Medulla oblongata (tissue), 1 donor: Measurements from ENCODE around the gene ERGIC1.
"Not testable (repeated sequence)": the region's sequence is repeated elsewhere in the genome, so short reads cannot be mapped to it uniquely, and the experiment has no call there.

Experiments
- DNase-seq: peaks from one replicate; pipeline ENCODE4 v3.0.0-alpha.2; 2015; ENCODE audit errors: extremely low spot score

ERGIC1 gene

DNA sequence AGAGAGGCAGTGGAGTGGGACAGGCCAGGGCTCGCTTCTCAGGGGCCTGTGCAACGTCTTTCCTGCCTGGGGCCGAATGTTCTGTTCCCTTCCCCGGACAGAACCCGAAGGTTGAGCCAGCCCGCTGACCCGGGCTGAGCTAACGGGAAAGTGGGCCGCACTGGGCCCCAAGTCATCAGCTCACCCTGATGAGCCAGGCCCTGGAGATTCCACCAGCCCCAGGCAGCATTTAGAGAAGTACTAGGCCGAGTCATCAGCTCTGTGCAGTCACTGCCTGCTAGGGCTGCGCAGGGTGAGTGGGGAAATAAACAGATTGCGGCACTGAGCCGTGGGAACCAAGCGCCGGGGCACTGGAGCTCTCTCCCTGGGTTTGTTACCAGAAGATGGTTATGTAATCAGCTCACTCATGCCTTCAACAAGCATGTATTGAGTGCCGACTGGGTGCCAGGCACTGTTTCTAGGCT lies 33.9 kb upstream of the ERGIC1 start:
- peak; percentile 75 for DNase-seq

DNA sequence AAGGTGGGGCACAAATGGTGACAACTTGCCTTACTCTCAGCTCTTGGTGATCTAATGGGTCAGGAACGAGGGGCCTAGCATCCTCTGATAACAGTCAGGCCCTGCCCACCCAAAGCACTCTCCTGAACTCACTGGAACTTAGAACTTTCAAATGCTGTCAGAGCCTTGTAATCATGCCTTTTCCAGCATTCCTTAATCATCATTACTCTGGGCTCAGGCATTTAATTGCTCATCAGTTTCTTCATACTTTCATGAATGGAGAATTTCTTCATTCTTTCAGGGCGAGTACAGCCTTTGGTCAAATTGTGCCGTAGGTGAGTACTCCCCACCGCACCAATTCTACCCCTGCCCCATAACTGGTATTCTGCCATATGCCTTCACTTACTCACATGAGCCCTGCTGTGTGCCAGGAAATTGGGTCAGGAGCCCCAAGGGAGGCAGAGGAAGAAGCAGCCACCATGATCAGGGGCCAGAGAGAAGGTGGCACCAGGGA lies 32.8 kb upstream of the ERGIC1 start:
- no peak for DNase-seq

DNA sequence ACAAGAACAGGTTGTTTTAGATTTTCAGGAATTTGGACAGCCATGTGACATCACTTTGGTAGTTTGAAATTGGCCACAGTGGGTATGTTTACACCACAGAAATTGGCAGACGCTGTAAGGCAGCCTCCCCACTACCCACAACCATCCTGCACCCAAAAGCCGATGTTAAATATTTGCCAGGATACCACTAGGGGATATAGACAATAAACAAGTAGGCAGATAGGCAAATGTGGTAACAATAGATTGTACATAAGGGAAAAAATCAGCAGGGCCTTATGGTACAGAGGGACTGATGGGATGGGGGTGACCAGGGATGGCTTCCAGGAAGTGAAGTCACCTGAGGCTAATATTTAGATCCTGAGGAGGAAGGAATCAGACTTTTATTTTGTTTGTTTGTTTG lies 31.9 kb upstream of the ERGIC1 start:
- no peak for DNase-seq

DNA sequence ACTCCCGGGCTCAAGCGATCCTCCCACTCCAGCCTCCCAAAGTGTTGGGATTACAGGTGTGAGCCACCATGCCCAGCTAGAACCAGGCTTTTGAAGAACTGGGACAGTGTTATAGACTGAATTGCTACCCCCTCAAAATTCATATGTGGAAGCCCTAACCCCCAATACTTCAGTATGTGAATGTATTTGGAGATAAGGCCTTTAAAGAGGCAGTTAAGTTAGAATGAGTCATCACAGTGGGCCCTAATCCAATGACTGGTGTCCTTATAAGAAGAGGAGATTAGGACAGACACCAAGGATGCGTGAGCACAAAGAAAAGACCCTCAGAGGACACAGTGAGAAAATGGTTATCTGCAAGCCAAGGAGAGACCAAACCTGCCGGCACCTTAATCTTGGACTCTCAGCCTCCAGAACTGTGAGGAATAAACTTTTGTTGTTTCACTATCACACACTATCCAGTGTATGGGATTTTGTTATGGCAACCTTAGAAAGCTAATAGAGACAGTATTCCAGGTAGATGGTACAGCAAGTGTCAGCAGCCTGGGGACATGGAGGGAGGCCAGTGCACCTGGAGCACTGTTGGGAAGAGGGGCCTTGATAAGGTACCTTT lies 31.4 kb upstream of the ERGIC1 start:
- DNase-seq: no peak

DNA sequence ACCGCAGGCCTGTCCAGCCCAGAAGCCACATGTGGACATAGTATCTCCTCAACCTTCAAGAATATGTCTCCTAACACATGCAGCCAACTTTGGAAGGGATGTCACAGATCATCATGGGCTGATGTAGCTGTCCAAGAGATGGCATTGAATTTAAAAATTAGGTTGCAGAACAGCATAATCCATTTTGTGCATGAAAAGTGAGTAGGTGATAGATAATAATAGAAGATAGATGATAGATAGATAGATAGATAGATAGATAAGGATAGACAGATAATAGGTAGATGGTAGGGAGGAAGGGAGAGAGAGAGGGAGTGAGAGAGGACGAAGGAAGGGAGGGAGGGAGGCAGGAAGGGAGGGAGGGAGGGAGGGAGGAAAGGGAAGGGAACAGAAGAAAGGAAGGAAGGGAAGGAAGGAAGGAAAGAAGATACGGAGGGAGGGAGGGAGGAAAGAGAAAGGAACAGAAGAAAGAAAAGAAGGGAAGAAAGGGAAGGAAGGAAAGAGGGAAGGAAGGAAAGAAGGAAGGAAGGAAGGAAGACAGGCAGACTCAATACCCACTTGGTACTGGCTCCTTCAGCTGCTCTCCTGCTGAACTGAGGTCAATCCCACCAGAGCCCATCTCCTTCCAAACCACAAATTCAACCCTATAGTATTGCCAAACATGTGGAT lies 28.9 kb upstream of the ERGIC1 start:
- DNase-seq: no peak

DNA sequence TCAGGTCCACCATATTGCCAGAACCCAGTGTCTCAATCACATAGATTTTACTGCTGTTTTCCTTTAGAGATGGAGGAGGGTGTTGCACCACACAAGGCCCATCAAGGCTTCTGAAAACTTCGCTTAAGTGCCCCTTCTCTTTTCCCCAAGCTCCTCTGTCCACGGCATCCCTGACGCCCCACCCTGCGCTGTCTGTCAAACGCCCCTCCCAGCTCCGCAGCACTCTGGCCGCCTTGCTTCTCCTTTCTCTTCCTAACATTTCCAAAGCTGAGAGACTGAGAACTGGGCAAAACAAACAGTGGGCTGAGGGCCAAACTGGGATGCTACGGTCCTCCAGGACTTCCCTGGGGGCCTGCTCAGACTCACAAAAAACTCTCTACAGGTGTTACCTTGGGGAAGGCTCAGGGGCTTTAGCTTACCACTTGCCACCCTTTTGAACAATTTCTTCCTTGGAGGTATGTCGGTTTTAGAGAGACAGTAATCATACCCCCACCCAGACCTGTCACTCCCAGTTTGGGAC lies 28.3 kb upstream of the ERGIC1 start:
- DNase-seq: no peak

DNA sequence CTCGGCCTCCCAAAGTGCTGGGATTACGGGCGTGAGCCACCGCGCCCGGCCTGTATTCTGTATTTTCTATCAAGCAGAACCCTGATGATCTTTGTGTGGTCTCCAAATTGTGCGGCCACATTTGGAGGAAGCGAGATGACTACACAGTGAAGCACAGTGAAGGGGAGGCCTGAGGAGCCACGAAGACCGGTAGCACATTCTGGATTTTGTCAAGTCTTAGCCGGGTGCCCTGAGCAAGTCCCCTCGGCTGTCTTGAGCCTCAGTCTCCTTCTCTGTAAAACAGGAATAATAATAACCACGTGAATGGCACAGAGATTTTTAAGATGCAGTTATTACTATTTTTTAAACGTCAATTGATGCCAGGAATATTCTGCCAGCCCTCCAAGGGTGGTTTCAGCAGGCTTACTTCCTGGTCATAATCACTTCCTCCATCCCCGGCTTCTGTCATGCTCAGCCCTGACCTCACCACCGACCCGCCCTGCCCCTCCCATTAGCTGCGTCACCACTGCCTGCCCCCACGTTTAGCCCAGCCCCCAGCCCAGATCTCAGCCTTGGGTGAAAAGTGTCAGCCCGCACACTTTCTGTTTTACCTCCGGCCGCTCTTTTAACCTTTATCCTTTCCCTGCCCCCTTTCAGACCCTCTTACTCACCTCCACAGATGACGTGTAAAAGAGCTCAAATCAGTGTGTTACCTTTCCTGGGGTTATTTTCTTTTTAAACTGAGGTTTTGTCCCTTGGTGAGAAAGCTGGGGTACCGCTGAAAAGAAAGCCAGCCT lies 27.0 kb upstream of the ERGIC1 start:
- DNase-seq: peak; percentile 78

DNA sequence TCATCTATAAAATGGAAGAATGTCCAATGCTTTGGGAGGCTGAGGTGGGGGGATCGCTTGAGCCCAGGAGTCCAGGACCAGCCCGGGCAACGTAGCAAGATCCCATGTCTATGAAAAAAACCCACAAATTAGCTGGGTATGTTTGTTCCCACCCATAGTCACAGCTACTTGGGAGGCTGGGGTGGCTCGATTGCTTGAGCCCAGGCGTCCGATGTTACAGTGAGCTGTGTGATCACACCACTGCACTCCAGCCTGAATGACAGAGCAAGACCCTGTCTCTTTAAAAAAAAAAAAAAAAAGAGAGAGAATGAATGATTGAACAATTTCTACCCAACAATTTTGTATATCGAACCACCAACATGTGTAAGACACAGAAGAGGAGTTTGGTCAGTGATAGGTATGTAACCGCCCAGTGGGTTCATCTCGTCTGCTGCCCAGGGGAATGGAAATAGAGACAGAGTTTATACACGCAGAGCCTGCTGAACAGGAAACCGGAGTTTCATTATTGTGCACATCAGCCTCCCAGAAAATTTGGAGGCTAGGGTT lies 26.2 kb upstream of the ERGIC1 start:
- DNase-seq: no peak

DNA sequence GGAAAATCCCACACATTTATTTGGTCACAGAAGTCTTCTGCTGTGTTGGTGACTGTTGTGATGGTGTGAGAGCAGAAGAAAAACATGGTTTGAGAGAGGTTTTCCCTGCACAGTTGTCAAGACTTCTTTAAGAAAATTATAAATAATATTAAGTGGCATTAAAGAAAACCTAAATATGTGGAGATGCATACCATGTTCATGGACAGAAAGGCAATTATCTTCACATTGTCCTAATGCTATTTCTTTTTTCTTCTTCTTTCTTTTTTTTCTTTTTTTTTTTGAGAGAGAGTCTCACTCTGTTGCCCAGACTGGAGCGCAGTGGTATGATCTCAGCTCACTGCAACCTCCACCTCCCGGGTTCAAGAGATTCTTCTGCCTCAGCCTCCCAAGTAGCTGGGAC lies 24.3 kb upstream of the ERGIC1 start:
- DNase-seq: no peak

DNA sequence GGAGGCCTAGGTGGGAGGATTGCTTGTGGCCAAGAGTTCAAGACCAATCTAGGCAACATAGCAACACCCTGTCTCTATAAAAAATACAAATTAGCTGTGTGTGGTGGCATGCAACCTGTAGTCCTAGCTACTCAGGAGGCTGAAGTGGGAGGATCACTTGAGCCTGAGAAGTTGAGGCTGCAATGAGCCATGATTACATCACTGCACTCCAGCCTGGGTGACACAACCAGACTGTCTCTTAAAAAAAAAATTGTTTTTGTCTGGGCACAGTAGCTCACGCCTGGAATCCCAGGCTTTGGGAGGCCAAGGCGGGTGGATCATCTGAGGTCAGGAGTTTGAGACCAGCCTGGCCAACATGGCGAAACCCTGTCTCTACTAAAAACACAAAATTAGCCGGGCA lies 23.1 kb upstream of the ERGIC1 start:
- not testable (repeated sequence) for DNase-seq

DNA sequence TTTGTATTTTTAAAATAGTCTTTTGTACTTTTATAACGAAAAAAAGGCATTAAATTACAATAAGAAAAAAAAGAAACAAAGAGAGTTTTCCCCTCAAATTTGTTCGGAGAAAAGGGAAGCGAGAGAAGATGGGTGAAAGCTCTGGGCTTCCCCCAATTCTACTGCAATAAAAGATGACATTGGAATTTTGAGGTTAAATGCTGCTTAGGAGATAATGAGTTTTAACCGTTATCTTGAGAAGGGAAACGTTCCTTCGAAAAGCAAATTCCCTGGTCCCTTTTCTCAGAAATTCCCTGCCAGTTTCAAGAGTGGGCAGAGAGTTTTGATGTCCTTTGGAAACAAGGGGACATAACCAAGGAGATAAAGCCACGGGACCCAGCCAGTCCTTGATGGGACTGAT lies 18.4 kb upstream of the ERGIC1 start:
- DNase-seq: no peak

DNA sequence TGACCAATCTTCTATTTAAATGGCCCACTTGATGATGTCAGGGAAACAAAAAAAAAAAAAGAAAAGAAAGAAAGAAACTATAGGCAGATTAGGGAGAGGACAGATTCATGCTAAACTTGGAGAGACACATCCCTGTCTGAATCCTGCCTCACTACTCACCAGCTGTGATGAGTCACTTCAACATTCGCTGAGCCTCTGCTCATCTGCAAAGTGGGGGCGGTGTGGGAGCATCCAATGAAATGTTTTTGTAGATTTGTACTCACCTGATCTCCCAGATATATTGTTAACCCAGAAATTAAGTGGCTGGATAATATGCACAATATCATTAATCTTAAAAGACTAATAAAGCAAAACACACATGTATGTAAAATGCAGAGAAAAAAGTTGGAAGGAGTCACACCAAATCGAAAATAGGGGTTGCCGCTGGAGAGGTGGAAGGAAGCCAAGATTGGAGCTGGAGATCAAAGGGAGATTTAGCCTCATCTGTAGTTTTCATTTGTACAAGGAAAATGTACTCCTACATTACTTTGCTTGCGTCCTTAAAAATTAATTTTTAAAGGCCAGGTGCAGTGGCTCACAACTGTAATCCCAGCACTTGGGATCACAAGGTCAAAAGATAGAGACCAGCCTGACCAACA lies 17.0 kb upstream of the ERGIC1 start:
- DNase-seq: no peak

DNA sequence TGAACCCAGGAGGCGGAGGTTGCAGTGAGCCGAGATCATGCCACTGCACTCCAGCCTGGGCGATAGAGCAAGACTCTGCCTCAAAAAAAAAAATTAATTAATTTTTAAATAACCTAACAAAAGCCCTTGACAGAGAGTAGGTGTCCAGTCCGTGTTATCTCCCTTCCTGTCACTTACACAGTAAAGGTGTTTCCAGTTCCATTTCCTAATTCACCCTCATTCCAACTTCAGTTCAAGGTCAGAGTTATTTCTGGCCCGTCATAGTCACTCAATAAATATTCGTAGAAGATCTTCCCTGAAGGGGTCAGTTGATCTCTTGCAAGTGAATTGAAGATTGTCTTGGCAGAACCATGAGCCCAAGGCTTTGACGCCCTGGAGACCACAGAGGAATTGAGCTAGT lies 16.4 kb upstream of the ERGIC1 start:
- DNase-seq: no peak

DNA sequence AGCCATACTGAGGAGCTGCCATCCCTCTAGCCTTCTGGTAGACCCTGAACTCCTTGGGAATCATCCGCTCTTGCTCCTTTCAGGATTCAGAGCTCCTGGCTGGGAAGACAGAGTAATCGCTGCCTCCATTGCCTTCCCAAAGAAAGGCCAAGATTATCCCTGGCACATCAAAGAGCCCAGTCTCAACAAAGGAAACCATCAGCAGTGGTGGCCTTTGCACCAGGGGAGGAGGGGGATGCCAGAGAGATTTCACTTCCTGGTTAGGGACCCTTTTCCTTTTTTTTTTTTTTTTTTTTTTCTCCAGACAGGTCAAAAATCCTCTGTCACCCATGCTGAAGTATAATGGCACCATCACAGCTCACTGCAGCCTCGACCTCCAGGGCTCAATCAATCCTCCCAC lies 16.0 kb upstream of the ERGIC1 start:
- no peak for DNase-seq

DNA sequence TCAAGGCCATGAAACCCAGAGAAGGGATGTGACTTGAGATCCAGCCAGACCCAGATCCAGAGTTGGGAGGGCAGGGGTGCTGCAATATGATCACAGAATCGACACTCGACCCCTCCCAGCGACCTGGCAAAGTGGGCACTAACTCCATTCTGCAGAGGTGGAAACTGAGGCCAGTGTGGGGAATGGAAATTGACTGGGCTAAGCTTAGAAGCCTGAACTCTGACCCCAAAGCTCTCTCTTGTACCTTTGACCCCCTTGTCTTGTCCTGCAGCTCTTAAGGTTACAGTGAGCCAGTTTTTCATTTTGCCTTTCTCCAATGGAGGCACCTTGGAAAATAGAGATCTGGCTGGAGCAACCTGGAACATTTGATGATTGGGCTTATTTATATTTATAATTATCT lies 14.5 kb upstream of the ERGIC1 start:
- DNase-seq: no peak

DNA sequence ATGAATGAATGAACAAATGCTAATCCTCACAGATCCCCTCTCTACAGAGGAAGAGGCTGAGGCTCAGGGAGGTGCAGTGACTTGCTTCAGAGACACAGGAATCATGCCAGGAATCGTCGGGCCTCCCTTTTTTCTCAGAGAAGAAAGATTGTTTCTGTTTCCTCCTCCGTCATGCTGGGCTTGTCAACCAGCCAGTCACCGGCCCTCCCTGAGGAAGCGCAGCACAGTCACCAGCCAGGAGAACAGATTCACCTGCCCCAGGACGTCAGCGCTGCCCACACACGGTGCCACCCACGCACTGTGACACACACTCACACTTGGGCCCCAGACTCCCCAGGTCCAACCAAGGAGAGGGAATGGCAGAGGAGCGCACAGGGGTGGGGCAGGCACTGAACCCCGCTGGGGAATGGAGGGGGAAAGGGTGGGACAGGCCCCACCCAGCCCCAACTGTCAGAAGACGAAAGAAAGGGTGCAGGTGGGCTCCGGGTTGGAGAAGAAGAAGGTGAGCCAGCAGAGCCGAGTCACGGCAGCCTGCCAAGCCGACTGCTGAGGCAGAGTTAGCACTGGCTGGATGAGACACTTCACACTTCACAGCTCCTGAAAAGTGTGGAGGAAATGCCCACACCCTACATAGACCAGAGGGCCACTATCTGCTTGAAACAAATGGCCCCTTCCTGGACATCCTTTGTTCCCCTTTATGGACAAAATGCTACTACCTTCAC lies 13.8 kb upstream of the ERGIC1 start:
- DNase-seq: no peak

DNA sequence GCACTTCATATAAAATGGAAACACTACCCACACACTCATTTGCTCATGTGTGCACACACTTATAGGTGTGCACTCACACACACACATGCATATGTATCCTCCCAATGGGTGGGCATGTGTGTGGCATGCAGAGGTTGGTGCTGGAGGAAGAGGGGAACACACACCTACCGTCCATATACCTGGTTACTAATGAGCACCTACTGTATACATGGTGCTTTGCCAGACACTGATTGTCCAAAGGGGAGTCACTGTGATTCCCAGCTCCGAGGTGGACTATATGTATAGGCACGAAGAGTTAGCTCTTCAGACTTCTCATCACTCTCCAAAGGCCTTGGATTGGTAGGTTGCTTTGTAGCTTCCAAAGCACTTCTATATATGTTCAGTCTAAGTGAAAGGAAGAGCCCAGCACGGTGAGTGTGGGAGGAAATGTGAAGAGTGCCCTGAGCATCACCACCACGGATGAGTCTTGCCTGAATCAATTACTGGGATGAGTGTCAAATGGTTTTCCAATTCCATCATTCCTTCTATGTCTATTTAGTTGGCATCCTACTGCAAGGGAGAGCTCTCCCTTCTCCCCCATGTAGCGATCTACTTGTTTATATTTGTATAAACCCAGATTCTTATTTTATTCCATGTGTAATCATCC lies 12.6 kb upstream of the ERGIC1 start:
- DNase-seq: no peak

DNA sequence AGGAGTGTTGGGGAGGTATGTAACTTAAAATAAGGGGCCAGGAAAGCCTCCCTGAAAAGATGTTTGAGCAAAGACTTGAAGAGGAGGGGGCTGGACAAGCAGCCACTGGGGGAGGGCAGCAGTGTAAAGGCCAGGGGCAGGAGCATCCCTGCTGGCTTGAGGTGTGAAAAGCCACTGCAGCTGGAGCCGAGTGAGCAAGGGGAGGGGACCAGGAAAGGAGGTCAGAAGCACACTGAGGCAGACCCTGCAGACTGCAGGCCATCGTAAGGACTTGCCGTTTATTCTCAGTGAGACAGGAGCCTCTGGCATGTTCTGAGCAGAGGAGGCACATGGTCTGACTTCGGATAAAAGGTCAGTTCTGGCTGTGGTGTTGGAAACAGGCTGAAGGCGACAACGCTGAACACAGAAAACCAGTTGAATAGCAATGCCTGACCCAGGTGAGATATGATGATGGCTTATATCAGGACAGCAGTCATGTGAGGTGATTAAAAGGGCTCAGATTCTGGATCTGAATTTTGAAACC lies 10.2 kb upstream of the ERGIC1 start:
- DNase-seq: no peak

DNA sequence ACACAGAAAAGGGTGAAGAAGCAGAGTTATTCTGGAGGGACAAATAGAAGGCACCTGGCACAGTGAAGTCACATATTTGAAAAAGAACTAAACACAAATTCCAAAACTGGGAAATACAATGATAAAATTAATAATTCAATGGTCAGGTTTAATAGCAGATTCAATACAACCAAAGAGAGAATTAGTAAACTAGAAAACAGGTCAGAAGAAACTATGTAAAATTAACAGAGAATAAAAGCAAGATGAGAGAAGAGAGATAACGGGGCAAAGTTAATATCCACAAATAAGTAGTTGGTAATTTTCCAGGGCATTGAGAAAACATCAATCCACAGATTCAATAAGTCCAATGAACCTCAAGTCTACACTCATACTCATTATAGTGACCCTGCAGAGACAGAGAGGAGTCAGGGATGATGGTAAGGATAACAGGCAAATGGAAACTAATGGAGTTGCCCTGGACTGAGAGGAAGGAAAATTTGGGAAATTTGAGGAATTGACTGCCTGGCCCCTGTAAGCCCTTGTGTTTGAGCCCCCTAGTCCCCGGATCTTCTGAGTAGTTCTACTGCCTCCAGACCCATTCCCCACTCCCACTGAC lies 8.3 kb upstream of the ERGIC1 start:
- no peak for DNase-seq

DNA sequence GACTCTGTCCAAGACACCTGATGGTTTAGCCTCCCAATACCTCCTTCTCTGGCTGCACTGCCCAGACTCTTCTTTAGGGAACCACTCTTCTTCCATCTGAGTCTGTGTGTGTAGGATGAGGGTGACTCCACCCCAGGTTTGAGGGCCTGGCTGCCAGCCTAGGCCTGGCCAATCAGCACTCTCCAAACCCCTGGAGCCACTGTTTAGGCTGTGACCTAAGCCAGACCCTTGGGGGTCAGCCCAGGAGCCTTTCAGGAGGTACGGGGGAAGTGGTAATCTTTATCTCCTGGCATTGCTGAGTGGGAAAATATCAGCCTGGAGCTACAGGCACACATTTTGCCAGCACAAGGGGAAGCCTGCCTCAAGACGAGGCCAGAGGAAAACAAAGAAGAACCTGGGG lies 6.2 kb upstream of the ERGIC1 start:
- no peak for DNase-seq
